Stimulated activated CD4-positive, alpha-beta T cell treated with anti-CD3 and anti-CD28 coated beads, Interleukin-15, amount 100 ng/mL, for 1 hour (primary cell): Measurements from ENCODE around the gene DMC1.

Source experiments
- DNase-seq, 2 donors: peaks; one replicate each; pipeline ENCODE4 v3.0.0-alpha.2; 2020; ENCODE audit warnings: low read depth in 1 of 2, low spot score in 1 of 2

DMC1 gene

GRCh38 chr22:38567531-38568285 lies 2.3 kb downstream of the DMC1 start:
- no peak for DNase-seq

GRCh38 chr22:38566726-38567504 lies 3.1 kb downstream of the DMC1 start:
- no peak for DNase-seq

- no peak for DNase-seq
These were observed 4.5 kb downstream of the DMC1 start for GRCh38 chr22:38565441-38565840.

- no peak for DNase-seq
These were observed 5.3 kb downstream of the DMC1 start for GRCh38 chr22:38564669-38565068.

GRCh38 chr22:38554281-38554680 lies 15.7 kb downstream of the DMC1 start:
- no peak for DNase-seq

GRCh38 chr22:38549101-38549894 lies 20.7 kb downstream of the DMC1 start:
- no peak for DNase-seq

GRCh38 chr22:38540701-38541100 lies 29.3 kb downstream of the DMC1 start:
- DNase-seq: no peak

- DNase-seq: no peak
These were observed 38.6 kb downstream of the DMC1 start for GRCh38 chr22:38531251-38531938.

- no peak for DNase-seq
These were observed 45.6 kb downstream of the DMC1 start for GRCh38 chr22:38524429-38524828.

- no peak for DNase-seq
These were observed 46.5 kb downstream of the DMC1 start for GRCh38 chr22:38523479-38523878.

- DNase-seq: no peak
These were observed 47.0 kb downstream of the DMC1 start for GRCh38 chr22:38523029-38523428.

GRCh38 chr22:38519453-38520250 lies 50.3 kb downstream of the DMC1 start:
- DNase-seq: no peak

- no peak for DNase-seq
These were observed 51.4 kb downstream of the DMC1 start for GRCh38 chr22:38518620-38519019.

- DNase-seq: no peak
These were observed 56.9 kb downstream of the DMC1 start for GRCh38 chr22:38513063-38513462.

GRCh38 chr22:38510416-38510970 lies 59.5 kb downstream of the DMC1 start:
- DNase-seq: no peak

- peak; percentile 84 to 91 for DNase-seq
These were observed 63.6 kb downstream of the DMC1 start, which contains the start of gene DDX17 for GRCh38 chr22:38506118-38506962. Gene DDX17, minus strand, starts transcription at chr22:38506311.

GRCh38 chr22:38505541-38506117 lies 64.4 kb downstream of the DMC1 start:
- peak; percentile 37 to 44 for DNase-seq

GRCh38 chr22:38504731-38505540 lies 65.0 kb downstream of the DMC1 start:
- peak; percentile 10 to 35 for DNase-seq
